GM18909 (cell line): Measurements from ENCODE around the gene JOSD2.

Source experiments
- ATAC-seq: cut with Tn5 transposase; IDR thresholded peaks from one replicate; pipeline ENCODE4 v1.9.1; 2021; ENCODE audit warnings: mild to moderate bottlenecking; ENCODE audit not compliant: unreplicated experiment, poor library complexity

Gene JOSD2

DNA sequence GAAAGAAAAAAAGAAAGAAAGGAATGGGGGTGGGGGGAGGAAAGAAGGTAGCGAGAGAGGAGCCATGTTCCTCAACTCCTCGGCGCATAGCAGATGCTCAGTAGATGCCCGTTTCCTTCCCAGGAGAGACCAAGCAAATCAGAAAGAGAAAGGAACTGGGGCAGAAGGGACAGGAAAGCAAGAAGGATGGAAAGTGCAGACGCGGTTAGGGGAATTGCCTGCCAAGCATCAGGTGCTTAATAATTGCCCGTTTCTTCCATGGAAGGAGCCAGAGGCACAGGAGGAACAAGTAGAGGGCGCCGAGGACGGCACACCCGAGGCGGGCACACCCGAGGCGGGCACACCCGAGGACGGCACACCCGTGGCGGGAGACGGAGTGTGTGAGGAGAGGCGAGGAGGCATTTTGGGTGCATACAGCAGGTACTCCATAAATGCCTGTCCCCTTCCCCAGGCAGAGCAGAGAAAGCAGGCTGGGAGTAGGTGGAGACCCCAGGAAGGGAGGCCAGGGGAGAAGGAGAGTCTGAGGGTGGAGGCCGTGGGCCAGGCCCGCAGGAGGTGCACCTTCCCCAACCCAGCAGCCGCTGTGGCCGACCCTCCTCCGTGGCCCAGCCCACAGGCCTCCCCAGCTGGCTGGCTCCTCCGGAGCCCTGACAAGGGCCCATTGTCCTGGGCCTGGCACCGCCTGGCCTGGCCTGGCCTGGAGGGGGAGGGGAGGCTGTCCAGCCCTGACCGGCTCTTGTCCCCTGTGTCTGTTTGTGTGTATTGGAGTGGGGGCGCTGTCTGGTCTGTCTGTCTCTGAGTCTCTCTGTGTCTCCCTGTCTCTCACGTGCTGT, 14.6 kb downstream of the JOSD2 start:
- no peak for ATAC-seq

DNA sequence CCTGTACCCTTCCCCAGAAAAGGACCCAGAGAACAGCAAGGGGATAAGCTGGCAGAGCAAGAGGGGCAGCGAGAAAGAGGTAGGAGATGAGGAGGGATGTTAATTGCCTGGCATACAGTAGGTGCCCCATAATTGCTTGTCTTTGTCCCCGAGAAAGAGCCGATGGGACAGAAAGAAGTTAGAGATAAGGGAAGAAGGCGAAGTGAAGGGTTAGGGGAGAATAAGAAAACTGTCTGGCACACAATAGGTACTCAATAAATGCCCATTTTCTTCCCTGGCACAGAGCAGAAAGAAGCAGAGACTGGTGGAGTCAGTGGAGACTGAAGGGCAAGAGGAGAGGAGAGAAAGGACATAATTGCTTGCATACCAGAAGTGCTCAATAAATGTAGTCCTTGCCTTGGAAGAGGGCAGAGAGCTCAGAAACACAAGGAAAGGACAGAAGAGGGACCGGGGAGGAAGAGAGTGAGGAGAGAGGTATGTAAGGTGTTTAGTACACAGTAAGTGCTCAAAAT, 15.9 kb downstream of the JOSD2 start:
- no peak for ATAC-seq

DNA sequence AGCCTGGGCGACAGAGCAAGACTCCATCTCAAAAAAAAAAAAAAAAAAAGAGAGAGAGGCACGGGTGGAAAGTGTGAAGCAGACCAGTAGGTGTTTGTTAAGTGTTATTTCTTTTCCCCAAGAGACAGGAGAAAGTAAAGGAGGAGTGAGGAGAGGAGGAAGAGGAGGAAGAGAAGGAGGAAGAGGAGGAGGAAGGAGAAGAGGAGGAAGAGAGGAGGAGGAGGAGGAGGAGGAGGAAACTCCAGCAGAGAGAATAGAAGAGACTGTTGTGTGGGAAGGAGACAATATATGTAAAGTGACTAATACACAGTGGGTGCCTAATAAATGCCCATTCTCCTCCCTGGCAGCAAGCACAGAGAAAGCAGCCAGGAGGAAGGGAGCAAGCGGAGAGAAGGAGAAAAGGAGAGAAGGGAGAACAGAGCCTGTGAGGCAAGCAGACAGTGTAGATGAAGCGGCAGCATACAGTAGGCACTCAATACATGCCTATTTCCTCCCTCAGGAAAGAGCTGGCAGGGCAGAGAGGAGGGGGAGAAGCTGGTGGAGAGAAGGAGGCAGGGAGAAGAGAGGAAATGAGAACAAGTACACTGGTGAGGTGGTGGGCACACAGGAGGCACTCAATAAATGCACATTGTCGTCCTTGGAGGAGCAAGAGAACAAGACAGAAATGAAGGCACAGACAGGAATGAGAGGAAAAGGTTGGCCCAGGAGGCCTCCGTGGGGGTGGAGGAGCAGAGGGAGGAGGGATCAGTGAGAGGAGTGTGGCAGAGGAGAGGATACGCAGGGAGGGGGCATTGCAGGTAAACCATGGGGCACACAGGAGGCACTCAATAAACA, 16.6 kb downstream of the JOSD2 start:
- ATAC-seq, result no peak

DNA sequence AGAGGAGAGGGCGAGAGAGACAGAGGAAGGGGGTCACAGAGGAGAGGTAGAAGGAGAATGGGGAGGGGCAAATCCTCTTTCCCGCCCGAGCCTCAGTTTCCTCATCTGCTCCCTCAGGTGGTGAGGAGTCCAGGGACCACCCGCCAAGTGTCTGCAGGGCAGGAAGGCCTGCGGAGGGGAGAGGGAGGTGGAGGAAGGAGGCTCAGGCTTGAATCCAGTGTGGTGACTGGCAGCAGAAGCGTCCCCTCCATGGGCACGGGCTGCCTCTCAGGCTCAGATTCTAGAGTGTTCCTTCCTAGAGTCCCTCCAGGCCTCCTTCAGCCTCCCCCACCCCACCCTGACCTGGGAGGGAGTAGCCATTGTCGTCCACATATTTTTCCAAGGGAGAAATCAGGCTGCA, 17.8 kb downstream of the JOSD2 start:
- no peak for ATAC-seq

DNA sequence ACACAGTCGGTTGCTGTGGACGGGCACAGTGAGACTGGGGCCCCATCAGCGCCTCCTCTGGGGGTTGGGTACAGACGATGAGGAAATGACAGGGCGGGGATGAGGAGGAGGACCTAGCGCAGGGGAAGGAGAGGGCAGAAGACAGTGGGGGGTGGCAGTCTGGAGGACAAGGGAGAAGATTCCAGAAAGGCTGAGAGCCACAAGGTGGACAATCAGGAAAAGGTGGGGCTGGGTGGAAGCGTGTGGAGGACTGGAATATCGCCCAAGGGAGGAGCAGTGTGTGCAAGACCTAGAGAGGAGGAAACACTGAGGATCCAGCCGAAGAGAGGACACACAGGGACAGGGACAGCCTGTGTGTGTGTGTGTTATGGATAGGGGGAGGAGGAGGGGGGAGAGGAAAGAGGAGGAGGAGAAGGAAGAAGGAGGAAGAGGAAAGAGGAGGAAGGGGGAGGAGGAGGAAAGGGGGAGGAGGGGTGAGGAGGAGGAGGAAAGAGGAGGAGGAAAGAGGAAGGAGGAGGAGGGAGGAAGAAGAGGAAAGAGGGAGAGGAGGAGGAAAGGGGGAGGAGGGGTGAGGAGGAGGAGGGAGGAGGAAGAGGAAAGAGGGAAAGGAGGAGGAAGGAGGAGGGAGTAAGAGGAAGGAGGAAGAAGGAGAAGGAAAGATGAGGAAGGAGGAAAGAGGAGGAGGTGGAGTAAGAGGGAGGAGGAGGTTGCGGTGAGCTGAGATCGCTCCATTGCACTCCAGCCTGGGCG, 18.5 kb downstream of the JOSD2 start:
- ATAC-seq, result no peak

DNA sequence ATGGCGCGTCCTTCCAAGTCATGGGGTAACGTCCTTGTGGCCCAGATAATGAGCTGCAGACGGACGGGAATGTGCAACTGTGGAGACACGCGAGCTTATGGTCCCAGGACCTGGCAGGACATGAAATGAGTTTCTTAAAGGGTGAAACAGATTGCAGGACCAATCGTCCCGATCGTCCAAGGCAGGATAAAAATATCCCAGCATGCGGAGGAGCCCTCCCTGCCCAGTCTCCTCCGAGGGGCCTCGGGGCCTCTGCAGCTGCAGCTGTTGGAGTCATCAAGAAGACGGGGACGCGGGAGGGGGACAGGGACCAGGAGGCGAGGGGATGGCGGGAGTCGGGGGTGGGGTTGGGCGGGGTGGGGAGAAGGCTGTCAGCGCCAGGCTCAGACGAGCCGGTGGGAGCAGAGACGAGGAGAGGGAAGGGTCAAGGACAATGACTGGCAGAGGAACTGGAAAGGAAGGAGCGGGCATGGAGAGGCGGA, 20.0 kb downstream of the JOSD2 start:
- ATAC-seq, result no peak

DNA sequence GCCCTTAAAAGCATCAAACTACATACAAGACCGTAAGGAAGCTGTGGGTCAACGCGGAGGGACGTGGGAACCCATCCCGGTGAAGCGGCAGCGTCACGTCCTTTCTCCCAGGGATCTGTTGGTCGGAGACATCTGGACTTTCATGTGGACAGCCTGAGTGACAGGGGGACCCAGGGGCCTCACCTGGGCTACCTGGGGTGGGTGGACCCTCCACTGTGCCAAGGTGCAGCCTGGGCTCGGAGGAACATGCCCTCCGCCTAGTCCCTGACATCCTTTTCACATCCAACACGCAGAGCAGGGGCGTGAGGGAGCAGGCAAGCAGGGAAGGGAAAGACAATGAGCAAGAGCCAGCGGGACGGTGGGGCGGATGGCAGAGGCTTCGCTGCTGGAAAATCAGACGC, 20.6 kb downstream of the JOSD2 start:
- no peak for ATAC-seq

DNA sequence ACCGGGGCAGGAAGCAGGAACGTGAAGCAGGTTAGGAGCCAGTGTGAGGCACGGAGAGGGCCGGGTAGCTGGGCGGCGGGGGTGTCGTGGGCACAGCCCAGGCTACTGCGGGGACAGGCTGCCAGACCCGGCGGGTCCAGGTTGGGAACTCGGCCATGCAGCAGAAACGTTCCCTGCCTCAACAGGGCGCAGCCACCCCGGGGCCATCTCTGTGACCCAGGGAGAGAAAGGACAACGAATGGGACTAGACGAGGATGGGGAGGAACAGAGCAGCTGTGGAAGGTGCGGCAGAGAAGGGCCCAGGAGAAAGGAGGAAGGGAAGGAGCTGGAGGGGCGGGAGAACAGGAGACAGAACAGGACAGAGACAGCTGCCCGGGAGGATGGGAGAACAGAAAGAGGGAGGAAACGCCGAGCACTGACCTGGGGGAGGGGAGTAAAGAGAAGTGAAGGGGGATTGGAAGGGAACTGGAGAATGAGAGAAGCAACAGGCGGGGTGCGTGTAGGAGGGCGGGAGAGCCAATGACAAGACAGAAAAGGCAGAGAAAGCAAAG, 21.5 kb downstream of the JOSD2 start:
- ATAC-seq, result no peak

DNA sequence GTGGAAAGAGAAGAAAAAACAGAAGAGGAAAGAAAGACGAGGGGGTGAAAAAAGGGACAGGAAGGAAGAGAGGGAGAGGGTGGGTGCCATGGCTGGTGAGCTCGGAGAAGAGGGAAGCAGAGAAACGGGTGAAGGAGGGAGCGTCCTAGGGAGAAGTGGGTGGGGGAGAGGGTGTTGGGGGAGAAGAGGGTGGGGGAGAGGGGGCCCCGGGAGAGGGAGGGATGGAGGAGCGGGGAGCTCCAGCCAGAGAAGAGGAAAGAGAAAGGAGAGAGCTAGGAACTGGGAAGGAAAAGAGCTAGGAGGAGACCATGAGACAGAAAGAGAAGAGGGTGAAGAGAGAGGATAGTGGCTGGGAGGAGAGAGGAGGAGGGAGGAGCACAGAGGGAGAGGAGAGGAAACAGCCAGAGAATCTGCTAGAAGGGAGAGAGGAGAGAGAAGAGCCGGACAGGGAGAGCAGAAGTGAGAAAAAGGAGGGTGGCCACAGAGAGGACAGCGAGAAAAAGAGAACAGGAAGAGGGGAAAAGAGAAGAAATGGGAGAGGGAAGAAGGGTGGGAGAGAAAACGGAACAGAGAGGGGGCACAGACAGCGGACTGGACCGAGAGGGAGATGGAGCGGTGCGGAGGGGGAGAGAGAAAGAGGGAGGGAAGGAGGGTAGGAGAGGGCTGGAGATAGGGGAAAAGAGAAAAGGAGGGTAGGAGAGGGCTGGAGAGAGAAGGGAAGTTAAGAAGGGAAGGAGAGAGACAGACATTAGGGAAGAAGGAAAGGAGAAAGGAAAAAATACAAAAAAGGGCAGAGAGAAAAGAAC, 22.4 kb downstream of the JOSD2 start:
- no peak for ATAC-seq

DNA sequence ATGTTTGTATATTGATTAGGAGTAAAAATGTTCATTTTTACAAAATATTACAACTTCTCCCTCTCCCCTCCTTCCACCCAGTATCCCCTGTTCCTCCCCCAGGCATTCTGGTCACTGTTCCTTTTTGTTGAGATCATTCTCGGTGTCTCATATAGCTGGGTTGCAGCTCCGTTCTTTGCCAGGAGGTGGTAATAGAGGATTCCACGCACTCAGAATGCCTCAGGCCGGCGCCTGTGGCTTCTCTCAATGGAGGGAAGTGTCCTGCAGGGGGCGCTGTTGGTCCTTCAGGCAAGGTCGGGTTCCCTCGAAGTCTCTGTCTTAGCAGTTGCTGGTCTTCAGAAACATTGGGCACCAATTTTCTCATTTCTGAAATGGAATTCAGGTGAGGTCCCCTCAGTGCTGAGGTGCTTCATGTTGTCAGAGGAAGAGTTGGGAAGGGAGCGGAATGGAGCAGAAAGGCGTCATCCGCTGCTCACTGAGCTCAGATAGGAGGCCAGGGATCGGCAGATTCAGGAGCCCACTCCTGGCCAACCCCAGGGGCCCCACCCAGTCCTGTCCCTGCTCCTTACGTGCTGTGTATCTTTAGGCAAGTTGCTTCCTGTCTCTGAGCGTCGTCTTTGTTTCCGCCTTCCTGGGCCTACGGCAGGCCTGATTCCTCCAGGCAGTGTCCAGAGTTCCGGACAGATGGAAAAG, 24.0 kb downstream of the JOSD2 start:
- no peak for ATAC-seq

DNA sequence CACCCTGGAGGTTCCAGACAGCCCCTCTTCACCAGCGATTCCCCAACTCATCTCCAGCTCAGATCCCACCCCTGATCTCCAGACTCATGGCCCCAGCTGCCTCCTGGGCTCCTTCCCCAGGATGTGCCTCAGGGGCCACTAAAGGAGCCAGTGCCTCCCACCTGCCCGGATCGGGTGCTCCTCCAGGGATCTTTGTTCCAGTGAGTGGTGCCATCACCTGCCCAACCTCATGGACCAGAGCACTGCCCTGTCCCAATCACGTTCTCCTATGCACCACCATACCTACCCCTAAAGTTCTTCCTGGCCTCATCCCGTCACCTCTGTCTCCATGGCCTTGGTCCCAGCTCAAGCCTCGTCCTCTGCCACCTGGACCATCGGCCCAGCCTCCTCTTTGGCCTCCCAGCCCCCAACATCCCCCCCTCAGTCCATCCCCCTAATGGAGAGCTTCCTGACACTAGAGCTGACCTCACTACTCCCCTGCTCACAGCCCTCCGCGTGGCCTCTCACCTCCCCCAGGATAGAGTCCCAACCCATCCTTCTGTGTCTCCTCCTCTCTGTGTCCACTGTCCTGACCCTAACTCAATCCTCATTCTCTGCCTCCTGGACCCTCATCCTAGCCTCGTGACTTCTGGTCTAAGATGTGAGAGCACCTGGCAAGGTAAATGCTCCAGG, 25.6 kb downstream of the JOSD2 start:
- ATAC-seq, result no peak

DNA sequence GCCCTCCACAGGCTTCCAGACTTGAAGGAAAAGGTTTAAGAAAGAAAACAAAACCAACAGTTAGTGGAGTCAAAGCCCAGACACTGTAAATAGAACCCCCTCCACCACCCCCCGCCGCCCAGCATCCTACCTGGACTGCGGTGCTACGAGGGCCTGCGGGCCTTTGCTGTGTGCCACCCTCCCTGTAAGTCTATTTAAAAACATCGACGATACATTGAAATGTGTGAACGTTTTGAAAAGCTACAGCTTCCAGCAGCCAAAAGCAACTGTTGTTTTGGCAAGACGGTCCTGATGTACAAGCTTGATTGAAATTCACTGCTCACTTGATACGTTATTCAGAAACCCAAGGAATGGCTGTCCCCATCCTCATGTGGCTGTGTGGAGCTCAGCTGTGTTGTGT, 28.1 kb downstream of the JOSD2 start:
- no peak for ATAC-seq

DNA sequence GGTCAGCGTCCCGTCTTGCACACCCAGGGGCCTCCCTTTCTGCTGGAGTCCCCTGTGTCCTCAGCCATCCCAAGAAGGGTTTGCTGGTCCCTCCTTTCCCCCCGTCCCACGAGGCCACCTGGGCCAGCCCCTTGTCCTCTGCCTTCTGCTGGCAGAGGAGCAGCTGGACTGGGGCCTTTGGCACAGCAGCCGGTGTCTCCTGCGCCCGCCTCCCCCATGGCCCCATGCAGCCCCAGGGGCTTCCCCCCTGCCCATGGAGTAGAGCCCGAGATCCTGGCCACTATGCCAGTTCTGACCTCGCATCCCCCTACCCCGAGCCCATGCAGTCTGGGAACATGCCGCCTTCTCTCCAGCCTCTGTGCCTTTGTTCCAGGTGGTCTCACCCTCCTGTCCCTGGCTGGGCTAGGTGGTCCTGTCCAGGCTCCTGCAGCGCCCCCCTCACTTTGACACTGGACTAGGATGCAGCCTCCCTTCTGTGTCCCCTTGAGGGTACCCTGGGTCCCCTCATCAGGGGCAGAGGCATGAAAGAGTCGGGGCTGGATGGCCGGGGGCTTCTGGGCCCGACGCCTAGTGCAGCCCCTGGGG, 28.6 kb downstream of the JOSD2 start:
- no peak for ATAC-seq

DNA sequence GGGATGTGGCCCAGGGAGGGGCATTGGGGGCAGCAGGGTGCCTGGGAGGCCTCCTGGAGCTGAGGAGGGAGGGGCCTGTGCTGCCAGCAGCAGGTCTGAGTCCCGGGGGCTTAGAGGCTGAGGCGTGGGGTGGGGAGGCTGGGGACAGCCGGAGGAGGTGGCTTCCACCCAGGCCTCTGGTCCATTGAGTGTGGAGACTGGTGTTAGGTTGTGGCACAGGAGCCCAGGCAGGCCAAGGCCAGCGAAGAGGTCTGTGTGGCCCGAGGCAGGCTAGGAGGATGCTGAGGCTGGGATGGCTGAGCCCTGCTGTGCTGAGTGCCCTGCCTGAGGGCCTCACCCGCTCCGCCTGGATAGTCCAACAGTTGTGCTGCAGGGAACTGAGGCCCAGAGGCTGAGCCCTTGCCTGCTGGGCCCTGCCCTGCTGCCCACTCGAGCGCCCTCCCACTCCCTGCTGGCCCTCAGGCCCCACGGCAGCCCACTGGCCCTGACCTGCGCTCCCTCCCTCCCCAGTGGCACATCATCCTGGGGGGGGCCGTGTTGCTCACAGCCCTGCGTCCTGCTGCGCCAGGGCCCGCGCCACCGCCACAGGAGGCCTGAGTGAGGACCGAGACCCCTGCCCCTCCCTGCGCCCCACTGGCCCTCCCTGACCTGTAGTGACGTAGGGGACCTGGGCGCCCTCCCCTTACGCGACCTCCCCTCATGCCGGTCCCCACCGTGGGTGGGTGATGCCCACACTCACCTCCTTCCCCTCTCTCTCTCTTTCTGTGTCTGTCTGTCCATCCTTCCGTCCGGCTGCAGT, 29.4 kb downstream of the JOSD2 start:
- ATAC-seq, result no peak

DNA sequence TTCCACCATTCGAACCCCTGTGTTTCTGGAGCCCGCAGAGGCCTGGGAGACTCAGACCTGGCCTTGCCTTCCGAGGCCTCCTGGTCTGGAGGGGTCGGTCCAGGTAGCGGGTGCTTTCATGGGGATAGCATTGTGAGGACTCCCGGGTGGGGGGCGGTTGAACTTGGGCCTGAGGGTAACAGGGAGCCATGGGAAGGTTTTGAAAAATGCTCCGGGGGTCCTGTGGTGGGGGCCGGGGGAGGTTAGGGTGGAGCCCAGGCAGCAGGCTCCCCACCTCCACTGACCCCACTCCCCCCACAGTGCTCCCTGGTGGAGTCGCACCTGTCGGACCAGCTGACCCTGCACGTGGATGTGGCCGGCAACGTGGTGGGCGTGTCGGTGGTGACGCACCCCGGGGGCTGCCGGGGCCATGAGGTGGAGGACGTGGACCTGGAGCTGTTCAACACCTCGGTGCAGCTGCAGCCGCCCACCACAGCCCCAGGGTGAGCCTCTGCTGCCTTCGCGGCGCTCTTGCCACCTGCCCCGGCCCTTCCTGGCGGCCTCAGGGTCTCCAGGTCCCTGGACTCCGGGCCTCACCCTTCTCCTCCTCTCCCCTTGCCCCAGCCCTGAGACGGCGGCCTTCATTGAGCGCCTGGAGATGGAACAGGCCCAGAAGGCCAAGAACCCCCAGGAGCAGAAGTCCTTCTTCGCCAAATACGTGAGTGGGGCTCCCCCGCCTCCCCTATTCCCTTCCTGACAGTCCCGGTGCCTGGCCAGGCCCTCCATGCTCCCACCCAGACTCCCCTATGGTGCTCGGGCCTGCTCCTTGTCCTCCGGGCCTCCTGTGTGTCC, 30.5 kb downstream of the JOSD2 start:
- no peak for ATAC-seq

DNA sequence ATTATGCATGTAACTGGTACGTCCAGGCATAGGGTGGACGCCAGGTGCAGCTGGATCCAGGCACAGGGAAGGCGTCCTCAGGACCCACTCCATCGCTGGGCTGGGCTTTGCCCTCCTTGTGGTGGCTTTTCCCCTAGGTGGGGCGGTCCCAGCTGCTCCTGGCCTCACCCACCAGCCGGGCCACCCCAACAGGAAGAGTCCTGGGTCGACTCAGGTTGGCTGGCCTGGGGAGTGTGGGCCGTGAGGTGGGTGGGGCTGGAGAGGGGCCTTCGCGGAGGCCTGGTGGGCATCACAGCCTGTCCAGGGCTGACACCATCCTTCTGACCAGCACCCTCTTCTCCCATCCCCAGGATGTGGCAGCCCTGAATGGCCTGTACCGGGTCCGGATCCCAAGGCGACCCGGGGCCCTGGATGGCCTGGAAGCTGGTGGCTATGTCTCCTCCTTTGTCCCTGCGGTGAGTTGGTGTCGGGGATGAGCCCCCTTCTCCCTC, 31.2 kb downstream of the JOSD2 start:
- no peak for ATAC-seq
